DOHH2 (cell line): Measurements from ENCODE around the gene CACNA1F.

Experiments used
- H3F3A ChIP-seq: fragments of 200-600 bp; sonication (generic), shearing (Covaris generic); 2 replicates; pipeline ENCODE4 v1.6.0; 2016; ENCODE audit warnings: antibody characterized with exemption, mild to moderate bottlenecking; ENCODE audit not compliant: control insufficient read depth, insufficient read depth
- H3K27ac ChIP-seq: fragments of 200-600 bp; sonication (generic); 2 replicates; pipeline ENCODE4 v1.5.1; 2014; ENCODE audit warnings: low read depth, mild to moderate bottlenecking, low read length, moderate library complexity
- H3K27me3 ChIP-seq: fragments of 200-600 bp; sonication (generic); 2 replicates; pipeline ENCODE4 v1.6.1; 2014; ENCODE audit warnings: mild to moderate bottlenecking, low read length, mixed read lengths; ENCODE audit not compliant: control insufficient read depth
- H3K36me3 ChIP-seq: fragments of 200-600 bp; sonication (generic); 2 replicates; pipeline ENCODE4 v1.6.1; 2014; ENCODE audit warnings: mild to moderate bottlenecking, low read length, moderate library complexity, mixed read lengths; ENCODE audit not compliant: control insufficient read depth
- H3K4me1 ChIP-seq: fragments of 200-600 bp; sonication (generic); 2 replicates; pipeline ENCODE4 v1.6.1; 2014; ENCODE audit warnings: mild to moderate bottlenecking, low read length, mixed read lengths; ENCODE audit not compliant: control insufficient read depth
- H3K4me2 ChIP-seq: fragments of 200-600 bp; sonication (generic); 2 replicates; pipeline ENCODE4 v1.6.0; 2014; ENCODE audit warnings: mild to moderate bottlenecking, low read length, moderate library complexity
- H3K4me3 ChIP-seq: fragments of 200-600 bp; sonication (generic); 2 replicates; pipeline ENCODE4 v1.5.1; 2014; ENCODE audit warnings: mild to moderate bottlenecking, low read length, mixed read lengths
- H3K79me2 ChIP-seq: fragments of 200-600 bp; sonication (generic); 2 replicates; pipeline ENCODE4 v1.6.1; 2014; ENCODE audit warnings: mild to moderate bottlenecking, low read length, mixed read lengths; ENCODE audit not compliant: control insufficient read depth
- H3K9me2 ChIP-seq: fragments of 200-600 bp; sonication (generic); replicated peaks from 2 replicates; pipeline ENCODE4 v1.6.1; 2014; ENCODE audit warnings: mild to moderate bottlenecking, low read length, mixed read lengths; ENCODE audit not compliant: control insufficient read depth
- H3K9me3 ChIP-seq: fragments of 200-600 bp; sonication (generic); 2 replicates; pipeline ENCODE4 v1.6.1; 2014; ENCODE audit warnings: antibody characterized with exemption, low read length, mixed read lengths; ENCODE audit not compliant: control insufficient read depth, insufficient read depth
- H4K20me1 ChIP-seq: fragments of 200-600 bp; sonication (generic); 2 replicates; pipeline ENCODE4 v1.6.0; 2014; ENCODE audit warnings: low read depth, mild to moderate bottlenecking, antibody characterized with exemption, low read length, moderate library complexity; ENCODE audit not compliant: control insufficient read depth, insufficient read depth
- CTCF ChIP-seq: fragments of 200-600 bp; sonication (generic); IDR thresholded peaks from one replicate; pipeline ENCODE4 v1.5.1; 2014; ENCODE audit warnings: antibody characterized with exemption, mild to moderate bottlenecking, low read depth, low read length; ENCODE audit not compliant: poor library complexity, severe bottlenecking
- EZH2phosphoT487 ChIP-seq: fragments of 200-600 bp; sonication (generic); IDR thresholded peaks from 2 replicates; pipeline ENCODE4 v1.6.1; 2017; ENCODE audit warnings: borderline replicate concordance, mild to moderate bottlenecking, antibody characterized with exemption, low read length, moderate library complexity, mixed read lengths

The CACNA1F gene

GRCh38 chrX:49172280-49172780, 60.8 kb downstream of the CACNA1F start:
- Histone ChIP-seq H3K79me2 (peaks cover 10% of the 10 kb centered on the region), H3K27ac (peak overlapping the region; percentile 72), H3F3A (peaks cover 6% of the 10 kb centered on the region), H3K27me3 (no peaks in the 10 kb centered on the region), H3K36me3 (peaks cover 33% of the 10 kb centered on the region), H3K9me2 (no peaks in the 10 kb centered on the region), H3K9me3 (no peaks in the 10 kb centered on the region), H3K4me1 (peaks cover 27% of the 10 kb centered on the region), H4K20me1 (no peaks in the 10 kb centered on the region), H3K4me3 (peak overlapping the region; percentile 91), H3K4me2 (peak overlapping the region; percentile 92)
- TF ChIP-seq CTCF: no peak

DNA sequence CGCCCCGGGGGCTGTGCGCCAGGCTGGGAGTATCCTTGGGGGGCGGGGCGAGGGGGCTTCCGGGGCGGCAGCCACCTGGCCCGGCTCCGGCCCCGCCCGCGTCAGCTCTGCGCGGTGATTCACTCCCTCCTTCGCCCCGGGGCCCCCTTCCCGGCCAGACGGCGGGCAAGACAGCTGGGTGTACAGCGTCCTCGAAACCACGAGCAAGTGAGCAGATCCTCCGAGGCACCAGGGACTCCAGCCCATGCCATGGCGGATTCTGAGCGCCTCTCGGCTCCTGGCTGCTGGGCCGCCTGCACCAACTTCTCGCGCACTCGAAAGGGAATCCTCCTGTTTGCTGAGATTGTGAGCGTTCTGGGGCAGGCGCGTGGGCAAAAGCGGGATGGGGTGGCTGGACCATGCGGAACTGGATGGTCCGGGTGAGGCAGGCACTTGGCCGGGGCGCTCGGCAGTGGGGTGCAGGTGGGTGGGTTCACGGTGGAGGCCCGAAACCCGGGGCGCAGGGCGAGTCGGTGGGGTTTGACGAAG, 61.3 kb downstream of the CACNA1F start, which contains the start of gene PLP2:
Gene PLP2, plus strand, starts transcription at position 147 of the 528 bp plus-strand sequence. Its CDS starts 103 bp downstream, at position 250.
- Histone ChIP-seq H3K79me2 (peaks cover 10% of the 10 kb centered on the region), H3K9me3 (no peaks in the 10 kb centered on the region), H3K9me2 (no peaks in the 10 kb centered on the region), H4K20me1 (no peaks in the 10 kb centered on the region), H3K4me2 (peak within 1 kb of the TSS; percentile 92), H3K27ac (peak within 1 kb of the TSS; percentile 72), H3K4me1 (peaks cover 32% of the 10 kb centered on the region), H3K36me3 (peaks cover 30% of the 10 kb centered on the region), H3F3A (peaks cover 6% of the 10 kb centered on the region), H3K27me3 (no peaks in the 10 kb centered on the region), H3K4me3 (peak within 1 kb of the TSS; percentile 91)
- TF ChIP-seq EZH2phosphoT487 (no peak), CTCF (no peak)

GRCh38 chrX:49167740-49168108, 65.4 kb downstream of the CACNA1F start:
- Histone ChIP-seq H3K9me3 (no peaks in the 10 kb centered on the region), H4K20me1 (no peaks in the 10 kb centered on the region), H3K79me2 (peaks cover 2% of the 10 kb centered on the region), H3K27ac (peak overlapping the region; percentile 65), H3F3A (peaks cover 6% of the 10 kb centered on the region), H3K27me3 (no peaks in the 10 kb centered on the region), H3K36me3 (no peaks in the 10 kb centered on the region), H3K4me1 (peaks cover 46% of the 10 kb centered on the region), H3K4me2 (peak overlapping the region; percentile 65), H3K4me3 (peak overlapping the region; percentile 62), H3K9me2 (no peaks in the 10 kb centered on the region)
- TF ChIP-seq CTCF (no peak), EZH2phosphoT487 (no peak)
